ENCODE results near the gene ATP5F1E. TPM values are rescaled to one million over a fixed set of nuclear protein-coding genes. Genes with fewer than 3 reads are reported as not detected.

ATP5F1E gene
- total and polyA plus RNA-seq, 7 donors, result 57.1 to 88.5 (median 72.1) TPM

DNA sequence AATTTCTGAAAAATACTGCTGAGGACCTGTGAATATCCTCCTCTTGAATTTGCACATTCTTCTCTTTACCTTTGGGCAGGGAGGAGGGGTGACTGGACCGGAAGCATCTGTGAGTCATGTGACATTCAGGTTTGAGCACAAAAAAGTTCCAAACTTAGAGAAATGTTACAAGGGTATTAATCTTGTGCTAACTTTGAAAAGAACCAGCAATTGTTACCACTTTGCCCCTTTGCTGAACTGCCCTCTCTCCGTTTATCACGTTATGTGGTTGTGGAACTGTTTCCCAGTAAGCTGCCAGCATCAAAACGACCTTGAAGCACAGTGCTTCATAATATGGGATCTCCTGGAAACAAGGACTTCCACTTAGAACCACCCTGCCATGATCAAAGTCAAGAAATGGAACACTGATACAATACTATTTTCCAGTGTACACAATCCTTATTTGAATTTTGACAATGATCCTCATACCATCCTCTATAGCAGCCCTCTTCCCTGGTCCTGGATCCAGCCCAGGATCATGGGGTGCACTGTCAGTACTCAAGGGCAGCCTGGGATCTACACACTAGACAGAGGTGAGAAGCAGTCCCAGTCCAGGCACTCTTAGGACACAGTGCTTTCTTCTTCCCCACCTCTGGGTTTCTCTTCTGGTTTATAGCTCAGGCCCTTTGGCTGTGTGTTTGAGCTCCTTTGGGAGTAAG is 15.2 kb downstream of the ATP5F1E start:
- no peaks in the 10 kb centered on the region for H3K4me1 ChIP-seq
- DNase-seq (no peak), ATAC-seq (no peak)
- no peak overlapping the region for H3K4me3 ChIP-seq
- H3K36me3 ChIP-seq (ENCODE audit: insufficient read depth in 1 of 2, low read depth in 1 of 2), result no peaks in the 10 kb centered on the region
- TF ChIP-seq, protein P1, sequence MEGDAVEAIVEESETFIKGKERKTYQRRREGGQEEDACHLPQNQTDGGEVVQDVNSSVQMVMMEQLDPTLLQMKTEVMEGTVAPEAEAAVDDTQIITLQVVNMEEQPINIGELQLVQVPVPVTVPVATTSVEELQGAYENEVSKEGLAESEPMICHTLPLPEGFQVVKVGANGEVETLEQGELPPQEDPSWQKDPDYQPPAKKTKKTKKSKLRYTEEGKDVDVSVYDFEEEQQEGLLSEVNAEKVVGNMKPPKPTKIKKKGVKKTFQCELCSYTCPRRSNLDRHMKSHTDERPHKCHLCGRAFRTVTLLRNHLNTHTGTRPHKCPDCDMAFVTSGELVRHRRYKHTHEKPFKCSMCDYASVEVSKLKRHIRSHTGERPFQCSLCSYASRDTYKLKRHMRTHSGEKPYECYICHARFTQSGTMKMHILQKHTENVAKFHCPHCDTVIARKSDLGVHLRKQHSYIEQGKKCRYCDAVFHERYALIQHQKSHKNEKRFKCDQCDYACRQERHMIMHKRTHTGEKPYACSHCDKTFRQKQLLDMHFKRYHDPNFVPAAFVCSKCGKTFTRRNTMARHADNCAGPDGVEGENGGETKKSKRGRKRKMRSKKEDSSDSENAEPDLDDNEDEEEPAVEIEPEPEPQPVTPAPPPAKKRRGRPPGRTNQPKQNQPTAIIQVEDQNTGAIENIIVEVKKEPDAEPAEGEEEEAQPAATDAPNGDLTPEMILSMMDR (IDR thresholded peaks at IDR 0.05), result no peak
- H3K27me3 ChIP-seq (ENCODE audit: insufficient read depth in 3 of 3, low read length in 2 of 3), result no peaks in the 10 kb centered on the region
- H3K27ac ChIP-seq, result no peak overlapping the region
- intact Hi-C loops (cut with DNase I), result no loop called here
- WGBS, 3 donors, result 56 to 72% (median 58%) methylated on average over 4 of the region's 4 CpGs
- H3K9me3 ChIP-seq, result no peaks in the 10 kb centered on the region

- WGBS, 3 donors, result 79 to 89% (median 80%) methylated on average over 16 of the region's 16 CpGs
- Histone ChIP-seq H3K27ac (no peak overlapping the region), H3K9me3 (no peaks in the 10 kb centered on the region), H3K27me3 (ENCODE audit: insufficient read depth in 3 of 3, low read length in 2 of 3) (no peaks in the 10 kb centered on the region), H3K4me3 (no peak overlapping the region), H3K36me3 (ENCODE audit: insufficient read depth in 1 of 2, low read depth in 1 of 2) (no peaks in the 10 kb centered on the region), H3K4me1 (peaks cover 2% of the 10 kb centered on the region)
- TF ChIP-seq, protein P1 (IDR thresholded peaks at IDR 0.05), result no peak
- intact Hi-C loops (cut with DNase I), result no loop called here
- DNase-seq (no peak), ATAC-seq (no peak)
Measured at GRCh38 chr20:59015812-59016711, 16.1 kb downstream of the ATP5F1E start.

DNA sequence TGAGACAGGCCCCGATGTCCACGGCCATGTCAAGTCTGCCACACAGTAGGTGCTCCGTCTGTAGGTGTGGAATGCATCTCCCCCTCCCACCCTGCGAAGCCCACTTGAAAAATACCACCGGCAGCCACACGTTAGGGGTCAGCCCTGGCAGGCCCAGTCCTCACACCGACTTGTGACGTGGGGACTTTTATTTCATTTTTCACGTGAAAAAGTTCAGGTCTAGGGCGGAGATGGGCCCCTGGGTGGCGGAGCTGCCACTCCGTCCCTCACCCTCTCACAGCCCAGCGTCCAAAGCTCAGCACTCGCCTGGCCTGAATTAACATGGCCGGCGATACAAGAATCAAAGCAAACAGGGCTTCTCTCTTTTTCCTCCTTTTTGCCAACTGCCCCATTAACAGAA is 16.7 kb downstream of the ATP5F1E start:
- intact Hi-C loops (cut with DNase I), result no loop called here

GRCh38 chr20:59014680-59015389 is 17.3 kb downstream of the ATP5F1E start:
- Histone ChIP-seq H3K4me3 (no peak overlapping the region), H3K27me3 (ENCODE audit: insufficient read depth in 3 of 3, low read length in 2 of 3) (no peaks in the 10 kb centered on the region), H3K36me3 (ENCODE audit: insufficient read depth in 1 of 2, low read depth in 1 of 2) (no peaks in the 10 kb centered on the region), H3K27ac (no peak overlapping the region), H3K4me1 (peaks cover 3% of the 10 kb centered on the region), H3K9me3 (no peaks in the 10 kb centered on the region)
- no peak for ATAC-seq
- 90 to 93% (median 90%) methylated on average over 17 of the region's 17 CpGs for WGBS, 3 donors
- TF ChIP-seq, protein P1 (IDR thresholded peaks at IDR 0.05), result no peak
- no peak for DNase-seq
- intact Hi-C loops (cut with DNase I), result no loop called here

More for the DNA sequence above, 16.7 kb downstream of the ATP5F1E start:
- 90 to 93% (median 91%) methylated on average over 16 of the region's 16 CpGs for WGBS, 3 donors
- Histone ChIP-seq H3K4me3 (no peak overlapping the region), H3K36me3 (ENCODE audit: insufficient read depth in 1 of 2, low read depth in 1 of 2) (no peaks in the 10 kb centered on the region), H3K9me3 (no peaks in the 10 kb centered on the region), H3K4me1 (peaks cover 3% of the 10 kb centered on the region), H3K27ac (no peak overlapping the region), H3K27me3 (ENCODE audit: insufficient read depth in 3 of 3, low read length in 2 of 3) (no peaks in the 10 kb centered on the region)
- TF ChIP-seq, protein P1 (IDR thresholded peaks at IDR 0.05), result no peak
- ATAC-seq (no peak), DNase-seq (no peak)

Measured in psoas muscle (tissue), 8 donors.